ENCODE data around the gene FBXL13. TPM values are rescaled to one million over a fixed set of nuclear protein-coding genes. Genes with fewer than 3 reads are reported as not detected.
"Not testable (repeated sequence)": the region's sequence is repeated elsewhere in the genome, so short reads cannot be mapped to it uniquely, and the experiment has no call there.

Gene FBXL13
- total and polyA plus RNA-seq, 2 experiments from 2014 or later: 0.24 to 0.43 TPM

DNA sequence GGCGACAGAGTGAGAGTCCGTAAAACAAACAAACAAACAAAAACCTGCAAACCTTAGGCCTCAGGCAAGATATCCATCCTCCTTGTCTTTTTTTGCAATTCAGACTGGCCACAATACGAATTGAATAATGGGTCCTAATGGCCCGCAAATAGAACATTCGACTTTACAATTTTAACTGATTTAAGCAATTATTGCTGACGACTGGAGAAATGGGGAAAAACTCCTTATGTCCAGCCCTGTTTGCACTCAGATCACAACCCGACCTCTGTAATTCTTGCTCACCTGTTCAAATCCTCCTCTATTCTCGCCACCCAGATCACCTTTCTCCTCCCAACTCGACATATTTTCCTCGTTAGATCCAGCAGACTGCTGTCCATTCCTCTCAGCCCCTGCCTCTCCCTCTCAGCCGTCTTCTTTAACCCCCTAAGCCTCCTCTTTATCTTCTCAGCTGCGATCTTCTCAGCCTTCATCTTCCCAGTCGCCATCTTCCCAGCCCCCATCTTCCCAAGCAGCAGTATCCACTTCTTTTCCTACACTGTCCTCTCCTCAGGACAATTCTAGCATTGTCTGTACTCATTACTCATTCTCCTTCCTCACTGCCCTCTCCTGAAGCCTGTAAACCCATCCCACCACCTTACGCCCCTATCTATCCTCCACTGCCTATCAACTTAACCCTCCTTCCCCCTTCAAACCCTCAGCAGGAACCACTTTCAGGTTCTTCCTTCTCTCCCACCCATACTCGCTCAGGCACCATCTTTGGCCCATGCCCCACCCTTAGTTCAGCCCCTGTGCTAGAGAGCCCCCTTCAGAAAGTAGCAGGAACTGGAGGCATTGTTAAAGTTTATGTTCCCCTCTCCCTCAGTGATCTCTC lies 100.0 kb downstream of the FBXL13 start:
- no peak overlapping the region for H3K4me2 ChIP-seq (ENCODE audit: unreplicated experiment)
- H3K27ac ChIP-seq: no peak overlapping the region
- TF ChIP-seq EZH2 (IDR thresholded peaks at IDR 0.05; ENCODE audit: insufficient read depth, poor library complexity, severe bottlenecking): no peak
- no peak for TF ChIP-seq EZH2phosphoT487 (IDR thresholded peaks at IDR 0.05; ENCODE audit: insufficient read depth, low read depth)
- no peak overlapping the region for H3K4me3 ChIP-seq
- no peaks in the 10 kb centered on the region for H3K79me2 ChIP-seq (ENCODE audit: insufficient read depth)
- no peak overlapping the region for H3K9ac ChIP-seq
- 89 to 93% methylated on average over 15 of the region's 15 CpGs for WGBS, 2 experiments (ENCODE audit: low coverage in 1 of 2, low lambda C conversion rate in 2 of 2, missing lambda C conversion rate in 2 of 2)
- 0 out of 2 replicates have a peak, but pooled peaks cover 3% of the 10 kb centered on the region for H3K4me1 ChIP-seq (ENCODE audit: insufficient read depth)
- H4K20me1 ChIP-seq (ENCODE audit: insufficient read depth): no peaks in the 10 kb centered on the region
- in situ Hi-C loops (cut with MboI): no loop called here
- H3K9me3 ChIP-seq (ENCODE audit: low read depth): no peaks in the 10 kb centered on the region
- H3F3A ChIP-seq (ENCODE audit: insufficient read depth): no peaks in the 10 kb centered on the region
- H3K27me3 ChIP-seq (replicated peaks; ENCODE audit: insufficient read depth): no peaks in the 10 kb centered on the region
- no peak for DNase-seq
- H3K36me3 ChIP-seq (ENCODE audit: low read depth): no peaks in the 10 kb centered on the region
- H2AFZ ChIP-seq: no peak overlapping the region
- no peaks in the 10 kb centered on the region for H3K9me2 ChIP-seq (ENCODE audit: insufficient read depth)

DNA sequence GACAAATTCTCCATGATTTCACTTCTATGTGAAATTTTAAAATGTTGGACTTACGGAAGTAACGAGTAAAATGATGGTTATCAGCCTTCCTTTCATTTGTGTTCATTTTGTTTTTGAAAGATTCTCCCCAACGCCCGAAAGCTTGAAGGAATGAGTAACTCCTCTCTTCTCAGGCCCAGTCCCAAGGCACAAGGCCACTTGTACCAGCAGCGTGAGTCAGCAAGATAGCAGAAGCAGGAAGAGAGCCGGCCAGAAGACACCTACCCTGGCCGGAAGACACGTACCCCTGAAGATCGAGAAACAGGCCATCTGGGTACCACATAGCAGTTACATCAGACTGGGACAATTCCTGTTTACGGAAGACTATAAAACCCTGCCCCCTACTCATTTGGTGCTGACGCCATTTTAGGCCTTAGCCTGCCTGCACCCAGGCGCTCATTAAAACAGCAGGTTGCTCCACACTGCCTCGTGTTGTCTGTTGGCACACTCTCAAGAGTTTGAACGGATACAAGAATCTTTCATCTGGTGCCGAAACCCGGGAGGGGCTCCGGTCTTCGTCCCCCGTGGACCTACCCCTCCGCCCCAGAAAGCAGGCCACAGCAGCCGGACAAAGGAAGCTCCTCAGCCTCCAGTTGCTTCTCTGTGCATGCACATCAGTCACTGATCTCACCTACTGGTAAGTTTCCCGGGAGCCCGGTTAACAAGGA lies 101.3 kb downstream of the FBXL13 start:
- in situ Hi-C loops (cut with MboI): no loop called here
- H3K9me3 ChIP-seq (ENCODE audit: low read depth): no peaks in the 10 kb centered on the region
- H3K27ac ChIP-seq: no peak overlapping the region
- H3K9me2 ChIP-seq (ENCODE audit: insufficient read depth): no peaks in the 10 kb centered on the region
- no peaks in the 10 kb centered on the region for H4K20me1 ChIP-seq (ENCODE audit: insufficient read depth)
- H3K9ac ChIP-seq: no peak overlapping the region
- H3K4me1 ChIP-seq (ENCODE audit: insufficient read depth): 0 out of 2 replicates have a peak, but pooled peaks cover 5% of the 10 kb centered on the region
- WGBS, 2 experiments (ENCODE audit: low coverage in 1 of 2, low lambda C conversion rate in 2 of 2, missing lambda C conversion rate in 2 of 2): 84% methylated on average over 23 of the region's 23 CpGs
- DNase-seq: peak; percentile 44
- H3F3A ChIP-seq (ENCODE audit: insufficient read depth): no peaks in the 10 kb centered on the region
- H3K27me3 ChIP-seq (replicated peaks; ENCODE audit: insufficient read depth): no peaks in the 10 kb centered on the region
- H2AFZ ChIP-seq: peak overlapping the region; percentile 7; the same call in 1 of the 2 replicates
- no peaks in the 10 kb centered on the region for H3K79me2 ChIP-seq (ENCODE audit: insufficient read depth)
- no peak overlapping the region for H3K4me2 ChIP-seq (ENCODE audit: unreplicated experiment)
- no peaks in the 10 kb centered on the region for H3K36me3 ChIP-seq (ENCODE audit: low read depth)
- no peak overlapping the region for H3K4me3 ChIP-seq
- TF ChIP-seq EZH2phosphoT487 (IDR thresholded peaks at IDR 0.05; ENCODE audit: insufficient read depth, low read depth): no peak
- TF ChIP-seq EZH2 (IDR thresholded peaks at IDR 0.05; ENCODE audit: insufficient read depth, poor library complexity, severe bottlenecking): no peak

DNA sequence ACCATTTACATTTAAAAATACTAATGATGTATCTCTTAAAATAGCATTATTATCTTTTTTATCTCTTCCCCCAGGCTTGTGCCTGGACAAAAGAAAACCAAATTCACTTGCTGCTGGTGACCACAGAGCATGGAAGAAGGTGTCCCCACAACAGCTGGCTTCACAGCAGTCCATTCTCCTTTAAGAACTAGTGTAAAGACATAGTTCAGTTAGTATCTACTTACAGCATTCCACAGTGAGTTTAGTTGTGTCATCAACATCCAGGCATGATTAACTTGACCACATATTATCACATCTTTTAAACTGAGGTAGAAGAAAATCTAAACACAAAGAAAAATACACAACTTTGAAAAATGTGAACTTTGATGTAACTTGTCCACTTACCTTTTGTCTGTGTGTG lies 106.8 kb downstream of the FBXL13 start:
- Histone ChIP-seq H3K4me1 (ENCODE audit: insufficient read depth) (peaks cover 12% of the 10 kb centered on the region), H3K9me3 (ENCODE audit: low read depth) (no peaks in the 10 kb centered on the region), H2AFZ (no peak overlapping the region), H3K79me2 (ENCODE audit: insufficient read depth) (no peaks in the 10 kb centered on the region), H3K27ac (no peak overlapping the region), H3F3A (ENCODE audit: insufficient read depth) (no peaks in the 10 kb centered on the region), H3K4me3 (no peak overlapping the region), H4K20me1 (ENCODE audit: insufficient read depth) (no peaks in the 10 kb centered on the region), H3K9me2 (ENCODE audit: insufficient read depth) (no peaks in the 10 kb centered on the region), H3K36me3 (ENCODE audit: low read depth) (no peaks in the 10 kb centered on the region), H3K4me2 (ENCODE audit: unreplicated experiment) (no peak overlapping the region), H3K9ac (no peak overlapping the region), H3K27me3 (replicated peaks; ENCODE audit: insufficient read depth) (no peaks in the 10 kb centered on the region)
- in situ Hi-C loops (cut with MboI): no loop called here
- TF ChIP-seq EZH2 (IDR thresholded peaks at IDR 0.05; ENCODE audit: insufficient read depth, poor library complexity, severe bottlenecking): no peak
- no peak for TF ChIP-seq EZH2phosphoT487 (IDR thresholded peaks at IDR 0.05; ENCODE audit: insufficient read depth, low read depth)
- peak; percentile 56 for DNase-seq

DNA sequence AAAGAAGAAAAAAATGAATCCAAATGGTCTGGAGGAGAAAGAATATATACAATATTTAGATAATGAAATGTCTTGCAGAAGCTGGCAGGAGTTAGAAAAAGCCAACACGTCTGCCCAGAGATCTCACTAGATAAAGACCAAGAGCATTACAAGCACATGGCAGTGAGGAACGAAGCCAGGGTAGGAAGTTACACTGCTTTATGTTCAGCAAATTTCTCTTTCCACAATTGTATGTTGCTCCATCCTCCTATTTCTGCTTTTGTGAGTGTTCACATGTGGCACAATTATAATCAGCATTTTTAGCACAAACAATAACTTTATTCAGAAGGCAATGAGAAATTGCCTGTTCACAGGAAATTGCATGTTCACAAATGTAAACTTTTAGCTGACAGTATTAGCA lies 108.1 kb downstream of the FBXL13 start:
- Histone ChIP-seq H3K9me2 (ENCODE audit: insufficient read depth) (no peaks in the 10 kb centered on the region), H2AFZ (no peak overlapping the region), H3K27me3 (replicated peaks; ENCODE audit: insufficient read depth) (no peaks in the 10 kb centered on the region), H3K9ac (no peak overlapping the region), H3K4me1 (ENCODE audit: insufficient read depth) (peaks cover 12% of the 10 kb centered on the region), H4K20me1 (ENCODE audit: insufficient read depth) (no peaks in the 10 kb centered on the region), H3F3A (ENCODE audit: insufficient read depth) (no peaks in the 10 kb centered on the region), H3K27ac (no peak overlapping the region), H3K4me2 (ENCODE audit: unreplicated experiment) (no peak overlapping the region), H3K79me2 (ENCODE audit: insufficient read depth) (no peaks in the 10 kb centered on the region), H3K9me3 (ENCODE audit: low read depth) (no peaks in the 10 kb centered on the region), H3K36me3 (ENCODE audit: low read depth) (no peaks in the 10 kb centered on the region), H3K4me3 (no peak overlapping the region)
- TF ChIP-seq EZH2 (IDR thresholded peaks at IDR 0.05; ENCODE audit: insufficient read depth, poor library complexity, severe bottlenecking) (no peak), EZH2phosphoT487 (IDR thresholded peaks at IDR 0.05; ENCODE audit: insufficient read depth, low read depth) (no peak)
- DNase-seq: no peak
- WGBS, 2 experiments (ENCODE audit: low coverage in 1 of 2, low lambda C conversion rate in 2 of 2, missing lambda C conversion rate in 2 of 2): 68 to 70% methylated on average over 2 of the region's 2 CpGs
- in situ Hi-C loops (cut with MboI): no loop called here

DNA sequence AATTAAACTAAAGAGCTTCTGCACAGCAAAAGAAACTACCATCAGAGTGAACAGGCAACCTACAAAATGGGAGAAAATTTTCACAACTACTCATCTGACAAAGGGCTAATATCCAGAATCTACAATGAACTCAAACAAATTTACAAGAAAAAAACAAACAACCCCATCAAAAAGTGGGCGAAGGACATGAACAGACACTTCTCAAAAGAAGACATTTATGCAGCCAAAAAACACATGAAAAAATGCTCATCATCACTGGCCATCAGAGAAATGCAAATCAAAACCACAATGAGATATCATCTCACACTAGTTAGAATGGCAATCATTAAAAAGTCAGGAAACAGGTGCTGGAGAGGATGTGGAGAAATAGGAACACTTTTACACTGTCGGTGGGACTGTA lies 112.6 kb downstream of the FBXL13 start:
- H4K20me1 ChIP-seq (ENCODE audit: insufficient read depth); H3K27me3 ChIP-seq (replicated peaks; ENCODE audit: insufficient read depth); H3K27ac ChIP-seq; H3K9ac ChIP-seq; H3K9me2 ChIP-seq (ENCODE audit: insufficient read depth); H3K79me2 ChIP-seq (ENCODE audit: insufficient read depth); DNase-seq; in situ Hi-C loops (cut with MboI); H2AFZ ChIP-seq; H3K9me3 ChIP-seq (ENCODE audit: low read depth); H3K4me3 ChIP-seq; H3K4me1 ChIP-seq (ENCODE audit: insufficient read depth); H3F3A ChIP-seq (ENCODE audit: insufficient read depth); H3K36me3 ChIP-seq (ENCODE audit: low read depth); H3K4me2 ChIP-seq (ENCODE audit: unreplicated experiment): not testable (repeated sequence)
- WGBS, 2 experiments (ENCODE audit: low coverage in 1 of 2, low lambda C conversion rate in 2 of 2, missing lambda C conversion rate in 2 of 2): 50 to 63% methylated on average over 1 to 2 of the region's 2 CpGs

DNA sequence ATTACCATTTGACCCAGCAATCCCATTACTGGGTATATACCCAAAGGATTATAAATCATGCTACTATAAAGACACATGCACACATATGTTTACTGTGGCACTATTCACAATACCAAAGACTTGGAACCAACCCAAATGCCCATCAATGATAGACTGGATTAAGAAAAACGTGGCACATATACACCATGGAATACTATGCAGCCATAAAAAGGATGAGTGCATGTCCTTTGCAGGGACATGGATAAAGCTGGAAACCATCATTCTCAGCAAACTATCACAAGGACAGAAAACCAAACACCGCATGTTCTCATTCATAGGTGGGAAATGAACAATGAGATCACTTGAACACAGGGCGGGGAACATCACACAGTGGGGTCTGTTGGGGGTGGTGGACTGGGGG lies 116.6 kb downstream of the FBXL13 start:
- H3K9me3 ChIP-seq (ENCODE audit: low read depth); H3K4me1 ChIP-seq (ENCODE audit: insufficient read depth); H4K20me1 ChIP-seq (ENCODE audit: insufficient read depth); DNase-seq; H3K4me3 ChIP-seq; H3K27me3 ChIP-seq (replicated peaks; ENCODE audit: insufficient read depth); H3F3A ChIP-seq (ENCODE audit: insufficient read depth); in situ Hi-C loops (cut with MboI); H3K79me2 ChIP-seq (ENCODE audit: insufficient read depth); H2AFZ ChIP-seq; H3K27ac ChIP-seq; H3K9me2 ChIP-seq (ENCODE audit: insufficient read depth); H3K9ac ChIP-seq; H3K4me2 ChIP-seq (ENCODE audit: unreplicated experiment); H3K36me3 ChIP-seq (ENCODE audit: low read depth): not testable (repeated sequence)
- WGBS, 2 experiments (ENCODE audit: low coverage in 1 of 2, low lambda C conversion rate in 2 of 2, missing lambda C conversion rate in 2 of 2): 62 to 66% methylated on average over 3 of the region's 3 CpGs

All from GM23248 (cell line).